ENCODE measurements around the gene FMNL2. TPM values are rescaled to one million over a fixed set of nuclear protein-coding genes. Genes with fewer than 3 reads are reported as not detected.

FMNL2 gene
- total and polyA plus RNA-seq, 8 donors, result 7.8 to 100.0 (median 36.5) TPM

DNA sequence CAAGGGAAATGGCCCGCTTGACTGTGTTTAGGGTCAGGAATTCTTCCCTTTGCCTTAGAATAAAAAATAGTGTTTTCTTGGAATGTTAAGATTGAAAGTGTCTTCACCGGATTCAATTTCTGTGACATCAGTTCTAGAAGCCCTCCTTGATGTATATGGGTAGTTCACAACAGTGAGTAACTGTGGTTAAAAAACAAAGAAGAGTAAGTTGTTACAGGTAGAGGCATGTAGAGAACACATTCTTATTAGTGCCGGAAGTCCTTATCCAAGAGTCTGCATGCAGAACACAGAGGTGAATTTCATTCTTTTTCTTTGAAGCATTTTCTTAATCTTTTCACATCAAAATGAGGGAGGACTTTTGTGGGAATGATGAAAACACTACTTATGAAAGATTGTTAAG is 105.5 kb downstream of the FMNL2 start:
- intact Hi-C loops (cut with DNase I; ENCODE audit: low total_unique reads), result no loop called here
- Histone ChIP-seq H3K4me1 (peaks cover 4 to 26% (median 16%) of the 10 kb centered on the region in 4 donors), H3K4me3 (no peak overlapping the region), H3K36me3 (no peaks in the 10 kb centered on the region), H3K27me3 (no peaks in the 10 kb centered on the region), H3K27ac (no peak overlapping the region), H3K9me3 (no peaks in the 10 kb centered on the region)
- no peak for DNase-seq
- WGBS, 5 donors, result 77 to 91% (median 89%) methylated on average over 3 of the region's 3 CpGs
- TF ChIP-seq POLR2AphosphoS5 (IDR thresholded peaks at IDR 0.05) (no peak), POLR2A (IDR thresholded peaks at IDR 0.05) (no peak)

GRCh38 chr2:152441961-152442360 is 107.0 kb downstream of the FMNL2 start:
- WGBS, 5 donors, result 83 to 92% (median 88%) methylated on average over 7 of the region's 7 CpGs
- intact Hi-C loops (cut with DNase I; ENCODE audit: low total_unique reads), result no loop called here
- no peak for DNase-seq
- Histone ChIP-seq H3K4me3 (no peak overlapping the region), H3K4me1 (peaks cover 4 to 40% (median 22%) of the 10 kb centered on the region in 4 donors), H3K27me3 (no peaks in the 10 kb centered on the region), H3K27ac (no peak overlapping the region), H3K9me3 (no peaks in the 10 kb centered on the region), H3K36me3 (no peaks in the 10 kb centered on the region)
- peak in 2 of 7 experiments; percentile 8 to 16 for TF ChIP-seq CTCF (IDR thresholded peaks at IDR 0.05)
- TF ChIP-seq EP300 (IDR thresholded peaks at IDR 0.05), result no peak
- no peak for TF ChIP-seq POLR2A (IDR thresholded peaks at IDR 0.05)

DNA sequence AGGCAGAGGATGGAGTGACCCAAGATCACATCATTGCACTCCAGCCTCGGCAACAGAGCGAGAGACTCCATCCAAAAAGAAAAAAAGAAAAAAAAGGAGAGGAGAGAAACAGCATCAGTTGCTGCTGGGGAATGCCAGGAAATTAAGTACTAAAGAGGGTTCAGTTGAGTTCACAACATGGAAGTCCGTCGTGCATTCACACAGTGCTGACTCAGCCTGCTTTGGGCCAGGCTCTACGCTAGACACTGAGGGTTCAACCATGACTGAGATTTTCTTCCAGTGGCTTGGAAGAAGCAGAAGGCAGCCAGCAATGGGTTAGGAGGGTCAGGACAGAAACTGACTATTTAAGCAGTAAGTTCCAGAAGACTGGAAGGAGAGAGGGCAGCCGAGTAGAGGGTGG is 108.8 kb downstream of the FMNL2 start:
- TF ChIP-seq EP300 (IDR thresholded peaks at IDR 0.05) (no peak), POLR2AphosphoS5 (IDR thresholded peaks at IDR 0.05) (no peak), POLR2A (IDR thresholded peaks at IDR 0.05) (no peak), CTCF (IDR thresholded peaks at IDR 0.05) (no peak)
- Histone ChIP-seq H3K27ac (peak overlapping the region in 1 of 5 donors; percentile 29), H3K27me3 (no peaks in the 10 kb centered on the region), H3K9me3 (no peaks in the 10 kb centered on the region), H3K4me3 (no peak overlapping the region), H3K36me3 (no peaks in the 10 kb centered on the region), H3K4me1 (peaks cover 4 to 42% (median 22%) of the 10 kb centered on the region in 4 donors)
- intact Hi-C loops (cut with DNase I; ENCODE audit: low total_unique reads), result no loop called here
- peak in 1 of 2 donors; percentile 46 for DNase-seq
- 67 to 90% (median 80%) methylated on average over 6 of the region's 6 CpGs for WGBS, 5 donors

DNA sequence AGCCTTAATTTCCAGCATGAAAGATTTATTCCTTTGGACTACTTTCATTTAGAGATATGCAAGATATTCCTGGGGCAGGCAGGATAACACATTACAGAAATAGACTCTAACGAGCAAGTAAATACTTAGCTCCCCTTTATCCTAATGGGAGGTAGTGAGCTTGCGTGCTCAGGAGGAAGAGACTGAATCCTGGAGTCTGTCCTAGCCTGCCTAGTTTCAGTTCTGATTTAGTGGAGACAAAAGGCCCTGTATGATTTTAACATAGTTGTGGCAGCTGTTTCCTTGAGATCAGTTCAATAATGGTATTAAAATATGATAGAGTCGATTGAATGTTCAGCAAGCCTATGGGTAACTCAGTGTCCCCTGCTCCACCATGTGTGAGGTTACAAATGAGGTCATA is 109.5 kb downstream of the FMNL2 start:
- no peaks in the 10 kb centered on the region for H3K27me3 ChIP-seq
- no peaks in the 10 kb centered on the region for H3K9me3 ChIP-seq
- H3K27ac ChIP-seq, result no peak overlapping the region
- intact Hi-C loops (cut with DNase I; ENCODE audit: low total_unique reads), result no loop called here
- DNase-seq, result no peak
- WGBS, 5 donors, result 66 to 77% (median 71%) methylated on average over 3 of the region's 3 CpGs
- H3K36me3 ChIP-seq, result no peaks in the 10 kb centered on the region
- H3K4me3 ChIP-seq, result no peak overlapping the region
- H3K4me1 ChIP-seq, result peaks cover 4 to 42% (median 22%) of the 10 kb centered on the region in 4 donors
- TF ChIP-seq CTCF (IDR thresholded peaks at IDR 0.05) (no peak), EP300 (IDR thresholded peaks at IDR 0.05) (no peak), POLR2AphosphoS5 (IDR thresholded peaks at IDR 0.05) (no peak), POLR2A (IDR thresholded peaks at IDR 0.05) (no peak)

- 47 to 90% (median 48%) methylated on average over 2 of the region's 2 CpGs for WGBS, 5 donors
- intact Hi-C loops (cut with DNase I; ENCODE audit: low total_unique reads), result no loop called here
- TF ChIP-seq POLR2AphosphoS5 (IDR thresholded peaks at IDR 0.05) (no peak), CTCF (IDR thresholded peaks at IDR 0.05) (no peak), POLR2A (IDR thresholded peaks at IDR 0.05) (no peak), EP300 (IDR thresholded peaks at IDR 0.05) (no peak)
- Histone ChIP-seq H3K27ac (peak overlapping the region in 2 of 5 donors; percentile 26 to 62), H3K27me3 (no peaks in the 10 kb centered on the region), H3K4me3 (no peak overlapping the region), H3K4me1 (peaks cover 4 to 38% (median 19%) of the 10 kb centered on the region in 4 donors), H3K36me3 (no peaks in the 10 kb centered on the region), H3K9me3 (no peaks in the 10 kb centered on the region)
- DNase-seq, result no peak
Observed at GRCh38 chr2:152445375-152445774, 110.4 kb downstream of the FMNL2 start.

Data from stomach (tissue), 9 donors.